GM06990 (cell line): Measurements from ENCODE around the gene VASH1.

Experiments
- DNase-seq: peaks from one replicate; pipeline ENCODE4 v3.0.0-alpha.2; 2011; ENCODE audit not compliant: insufficient read length; ENCODE audit errors: extremely low read depth
- H3K27me3 ChIP-seq: replicated peaks from 2 replicates; pipeline ENCODE4 v1.6.0; 2011; ENCODE audit warnings: low read length; ENCODE audit not compliant: control insufficient read depth, insufficient read depth
- H3K36me3 ChIP-seq: 2 replicates; pipeline ENCODE4 v1.5.1; 2011; ENCODE audit warnings: low read length; ENCODE audit not compliant: control insufficient read depth, insufficient read depth
- H3K4me3 ChIP-seq: replicated peaks from 2 replicates; pipeline ENCODE4 v1.5.1; 2011; ENCODE audit warnings: low read depth, mild to moderate bottlenecking, control low read depth, low read length
- TF ChIP-seq, protein P1 (sequence below): IDR thresholded peaks from 2 replicates; pipeline ENCODE4 v1.5.1; 2011; ENCODE audit warnings: low read length, control low read depth, mild to moderate bottlenecking, inconsistent platforms; ENCODE audit not compliant: insufficient read depth, poor library complexity, severe bottlenecking

VASH1 gene

DNA sequence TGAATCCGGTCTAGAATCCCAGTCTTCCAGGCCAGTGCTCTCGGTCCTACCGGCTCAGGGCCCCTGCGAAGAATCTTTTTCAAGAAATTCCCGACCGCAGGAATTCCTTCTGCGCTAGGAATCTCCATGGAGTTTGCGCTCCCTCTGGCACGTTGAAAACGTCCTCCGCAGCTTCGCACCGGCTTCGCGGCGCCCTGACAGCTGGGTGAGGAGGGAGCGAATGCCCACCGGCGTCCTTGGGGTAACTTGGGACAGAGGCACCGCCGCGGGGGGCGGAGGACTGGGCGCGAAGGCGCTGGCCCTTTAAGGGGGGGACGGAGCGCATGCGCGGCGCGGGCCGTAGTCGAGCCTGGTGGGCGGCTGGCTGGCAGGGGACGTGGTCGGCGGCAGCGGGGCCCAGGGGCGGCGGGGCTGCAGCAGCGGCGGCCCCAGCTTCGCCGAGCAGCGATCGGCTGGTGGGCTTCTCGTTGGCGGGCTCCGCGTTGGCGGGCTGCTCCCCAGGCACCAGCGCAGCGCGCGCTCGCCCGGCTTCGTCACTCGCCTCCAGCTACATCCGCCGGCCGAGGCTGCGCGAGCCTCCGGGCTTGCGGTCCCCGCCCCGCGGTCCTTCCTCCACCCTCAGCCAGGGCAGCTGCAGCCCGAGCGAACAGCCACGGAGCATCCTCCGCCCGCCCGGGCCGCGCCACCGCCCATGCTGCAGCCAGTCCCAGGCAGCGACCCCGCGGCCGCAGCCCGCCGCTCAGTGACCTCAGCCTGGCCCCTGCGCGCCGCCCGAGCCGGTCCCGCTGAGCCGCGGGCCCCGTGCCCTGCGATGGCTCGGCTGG, at the start of gene VASH1:
TSS of gene VASH1 (plus strand) at position 333 of the 824 bp plus-strand sequence. CDS start 1,354 bp downstream, outside the sequence.
- no peaks in the 10 kb centered on the region for H3K27me3 ChIP-seq
- H3K36me3 ChIP-seq, result no peaks in the 10 kb centered on the region
- H3K4me3 ChIP-seq, result peak within 1 kb of the TSS; percentile 62
- DNase-seq, result peak; percentile 81
- TF ChIP-seq, protein P1, sequence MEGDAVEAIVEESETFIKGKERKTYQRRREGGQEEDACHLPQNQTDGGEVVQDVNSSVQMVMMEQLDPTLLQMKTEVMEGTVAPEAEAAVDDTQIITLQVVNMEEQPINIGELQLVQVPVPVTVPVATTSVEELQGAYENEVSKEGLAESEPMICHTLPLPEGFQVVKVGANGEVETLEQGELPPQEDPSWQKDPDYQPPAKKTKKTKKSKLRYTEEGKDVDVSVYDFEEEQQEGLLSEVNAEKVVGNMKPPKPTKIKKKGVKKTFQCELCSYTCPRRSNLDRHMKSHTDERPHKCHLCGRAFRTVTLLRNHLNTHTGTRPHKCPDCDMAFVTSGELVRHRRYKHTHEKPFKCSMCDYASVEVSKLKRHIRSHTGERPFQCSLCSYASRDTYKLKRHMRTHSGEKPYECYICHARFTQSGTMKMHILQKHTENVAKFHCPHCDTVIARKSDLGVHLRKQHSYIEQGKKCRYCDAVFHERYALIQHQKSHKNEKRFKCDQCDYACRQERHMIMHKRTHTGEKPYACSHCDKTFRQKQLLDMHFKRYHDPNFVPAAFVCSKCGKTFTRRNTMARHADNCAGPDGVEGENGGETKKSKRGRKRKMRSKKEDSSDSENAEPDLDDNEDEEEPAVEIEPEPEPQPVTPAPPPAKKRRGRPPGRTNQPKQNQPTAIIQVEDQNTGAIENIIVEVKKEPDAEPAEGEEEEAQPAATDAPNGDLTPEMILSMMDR, result no peak

DNA sequence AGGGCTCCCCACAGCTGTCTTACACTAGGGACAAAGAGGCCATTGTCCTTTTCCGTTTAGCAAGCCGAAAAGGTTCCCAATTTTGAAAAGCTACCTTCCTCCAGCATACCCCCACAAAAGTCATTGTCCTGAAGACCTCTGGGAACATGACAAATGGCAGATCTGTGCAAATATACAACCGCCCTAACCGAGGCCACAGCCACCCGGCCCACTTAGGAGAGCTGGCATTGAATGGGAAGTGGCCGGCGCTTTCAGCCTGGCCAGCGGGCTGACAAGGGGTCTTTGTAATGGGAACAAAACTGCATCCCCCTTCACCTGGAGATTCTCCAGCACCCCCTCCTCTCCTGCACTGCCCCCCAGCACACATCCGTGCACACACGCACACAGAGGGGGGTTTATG, 48.1 kb upstream of the VASH1 start:
- TF ChIP-seq, protein P1, result no peak

DNA sequence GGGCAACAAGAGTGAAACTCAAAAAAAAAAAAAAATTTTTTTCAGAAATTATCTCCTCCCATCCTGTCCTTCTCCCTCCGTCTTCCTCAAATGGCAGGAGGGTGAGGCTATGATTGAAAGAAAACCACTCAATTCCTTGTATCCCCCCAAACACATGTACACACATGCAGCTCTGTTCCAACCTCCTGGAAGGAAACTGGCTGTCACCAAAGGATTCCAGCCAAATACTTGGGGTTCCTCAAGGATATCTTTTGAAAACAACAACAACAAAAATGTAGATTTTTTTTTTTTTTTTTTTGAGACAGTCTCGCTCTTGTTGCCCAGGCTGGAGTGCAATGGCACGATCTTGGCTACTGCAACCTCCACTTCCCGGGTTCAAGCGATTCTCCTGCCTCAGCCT, 46.8 kb upstream of the VASH1 start:
- Histone ChIP-seq H3K27me3 (no peaks in the 10 kb centered on the region), H3K36me3 (no peaks in the 10 kb centered on the region), H3K4me3 (no peak overlapping the region)
- TF ChIP-seq, protein P1, result no peak
- DNase-seq, result no peak

More for the DNA sequence above, 48.1 kb upstream of the VASH1 start:
- no peak for DNase-seq
- no peak overlapping the region for H3K4me3 ChIP-seq
- H3K36me3 ChIP-seq, result no peaks in the 10 kb centered on the region
- no peaks in the 10 kb centered on the region for H3K27me3 ChIP-seq

DNA sequence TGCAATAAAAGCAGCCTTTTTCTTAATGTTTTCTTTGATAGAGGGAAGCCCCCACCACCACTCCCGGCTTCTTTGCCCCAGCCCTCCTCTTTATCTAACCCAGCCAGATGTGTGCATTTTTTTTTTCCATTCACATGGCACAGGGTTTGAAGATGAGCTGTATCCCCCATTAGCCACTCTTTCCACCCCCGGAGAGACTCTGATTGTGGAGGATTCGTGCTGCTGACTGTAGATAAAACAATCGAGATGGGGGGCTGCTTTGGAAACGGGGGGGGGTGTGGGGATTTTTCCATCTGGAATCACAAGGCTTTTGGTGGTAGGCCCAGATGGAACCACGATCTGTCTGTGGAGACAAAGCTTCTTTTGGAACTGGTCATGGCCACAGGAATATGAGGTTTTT, 46.2 kb upstream of the VASH1 start:
- Histone ChIP-seq H3K4me3 (no peak overlapping the region), H3K36me3 (no peaks in the 10 kb centered on the region), H3K27me3 (no peaks in the 10 kb centered on the region)
- no peak for DNase-seq
- TF ChIP-seq, protein P1, result no peak

DNA sequence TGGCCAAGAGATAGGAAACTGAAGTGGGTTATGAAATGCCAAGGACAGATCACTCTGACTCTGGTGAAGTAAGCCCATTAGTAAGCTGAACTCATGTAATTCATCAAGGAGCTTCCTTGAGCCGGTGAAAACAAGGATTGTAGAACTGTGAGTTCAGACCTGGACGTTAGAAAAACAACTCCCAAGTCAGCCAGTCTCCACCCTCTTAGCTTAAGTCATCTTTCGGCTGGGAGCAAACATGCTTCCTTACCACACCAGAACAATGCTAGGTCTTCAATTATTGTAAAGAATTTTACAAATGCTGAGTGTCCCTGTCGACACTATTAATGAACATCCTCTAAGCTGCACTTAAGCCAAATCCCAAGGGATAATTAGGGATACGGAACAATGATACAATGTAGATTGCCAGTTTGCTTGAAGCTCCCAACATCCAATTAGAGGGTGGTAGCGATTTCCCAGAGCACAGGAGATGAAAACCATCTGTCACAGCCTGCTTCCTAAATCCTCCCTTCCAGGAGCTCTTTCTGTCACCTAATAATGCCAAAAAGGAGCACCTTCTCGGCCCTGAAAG, 45.7 kb upstream of the VASH1 start:
- Histone ChIP-seq H3K4me3 (no peak overlapping the region), H3K36me3 (no peaks in the 10 kb centered on the region), H3K27me3 (no peaks in the 10 kb centered on the region)
- no peak for DNase-seq
- TF ChIP-seq, protein P1, result no peak
